Suprapubic skin (tissue), 3 donors: ENCODE results near the gene AP3D1.

Experiments
- CTCF ChIP-seq, 2 donors: fragments of 200-600 bp in 1 of 2; fragments of 450-650 bp in 1 of 2; sonication (generic) in 1 of 2; IDR thresholded peaks; one replicate each; pipeline ENCODE4 v1.5.1; 2016 to 2019; ENCODE audit warnings: antibody characterized with exemption in 2 of 2, mild to moderate bottlenecking in 1 of 2, moderate library complexity in 1 of 2
- EP300 ChIP-seq: sonication (generic); formaldehyde crosslinking; IDR thresholded peaks from one replicate; pipeline ENCODE4 v1.6.1; 2017; ENCODE audit warnings: antibody characterized with exemption

- TF ChIP-seq EP300 (no peak), CTCF (IDR thresholded peaks at IDR 0.05) (no peak)
Measured at GRCh38 chr19:2192862-2193261, 41.5 kb upstream of the AP3D1 start.
